Measurements from ENCODE around the gene SEMA3B. TPM values are rescaled to one million over a fixed set of nuclear protein-coding genes. Genes with fewer than 3 reads are reported as not detected.

The SEMA3B gene
- total and polyA plus RNA-seq, 12 donors, result 6.0 to 496 (median 224) TPM

DNA sequence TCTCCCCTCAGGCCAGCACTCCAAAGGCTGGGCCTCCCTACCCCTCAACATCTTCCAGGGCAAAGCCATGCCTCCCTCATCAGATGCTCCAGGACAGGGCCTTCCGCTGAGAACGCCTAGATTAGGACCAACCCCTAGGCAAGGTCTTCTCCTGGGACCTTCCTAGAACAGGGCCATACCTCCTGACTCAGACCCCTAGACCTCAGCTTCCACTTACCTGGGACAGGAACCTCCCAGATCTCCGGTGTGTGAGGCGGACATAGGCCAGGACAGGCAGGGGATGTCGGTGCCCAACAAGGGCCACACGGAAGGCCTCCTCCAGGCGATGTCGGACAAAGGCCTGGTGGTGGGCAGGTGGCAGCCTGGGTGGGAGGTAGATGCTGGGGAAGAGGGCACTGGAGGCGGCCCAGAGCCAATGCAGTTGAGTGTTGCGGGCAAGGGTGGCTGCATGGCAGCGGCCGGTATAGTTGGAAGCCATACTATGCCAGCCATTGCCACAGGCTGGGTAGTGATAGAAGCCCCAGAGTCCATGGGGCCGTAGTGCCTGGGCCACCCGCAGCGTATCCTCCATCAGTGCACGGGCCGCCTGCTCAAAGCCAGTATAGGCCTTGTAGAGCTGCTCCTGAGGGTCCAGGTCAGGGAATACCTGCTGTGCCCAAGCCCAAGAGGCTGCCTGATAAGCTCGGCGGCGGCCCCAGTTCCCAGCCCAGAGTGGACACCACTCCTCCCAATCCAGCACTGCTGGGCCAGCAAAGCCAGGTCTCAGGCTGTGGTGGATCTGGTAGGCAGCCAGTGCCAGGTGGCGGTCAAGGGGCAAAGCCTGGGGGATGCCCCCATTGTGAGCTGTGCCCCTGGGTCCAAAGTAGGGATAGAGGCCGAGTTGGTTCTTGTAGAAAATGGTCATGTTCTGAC lies 25.8 kb downstream of the SEMA3B start:
- Histone ChIP-seq H3K36me3 (replicated peaks in 1 of 2) (peaks cover 0 to 5% of the 10 kb centered on the region in 2 donors), H3K27me3 (no peaks in the 10 kb centered on the region), H3K4me3 (no peak overlapping the region), H3K4me1 (replicated peaks in 1 of 2) (peaks cover 22 to 34% of the 10 kb centered on the region in 2 donors), H3K27ac (peak overlapping the region in 1 of 5 donors; percentile 92), H3K9me3 (replicated peaks in 1 of 3) (no peaks in the 10 kb centered on the region)
- TF ChIP-seq, protein P1, sequence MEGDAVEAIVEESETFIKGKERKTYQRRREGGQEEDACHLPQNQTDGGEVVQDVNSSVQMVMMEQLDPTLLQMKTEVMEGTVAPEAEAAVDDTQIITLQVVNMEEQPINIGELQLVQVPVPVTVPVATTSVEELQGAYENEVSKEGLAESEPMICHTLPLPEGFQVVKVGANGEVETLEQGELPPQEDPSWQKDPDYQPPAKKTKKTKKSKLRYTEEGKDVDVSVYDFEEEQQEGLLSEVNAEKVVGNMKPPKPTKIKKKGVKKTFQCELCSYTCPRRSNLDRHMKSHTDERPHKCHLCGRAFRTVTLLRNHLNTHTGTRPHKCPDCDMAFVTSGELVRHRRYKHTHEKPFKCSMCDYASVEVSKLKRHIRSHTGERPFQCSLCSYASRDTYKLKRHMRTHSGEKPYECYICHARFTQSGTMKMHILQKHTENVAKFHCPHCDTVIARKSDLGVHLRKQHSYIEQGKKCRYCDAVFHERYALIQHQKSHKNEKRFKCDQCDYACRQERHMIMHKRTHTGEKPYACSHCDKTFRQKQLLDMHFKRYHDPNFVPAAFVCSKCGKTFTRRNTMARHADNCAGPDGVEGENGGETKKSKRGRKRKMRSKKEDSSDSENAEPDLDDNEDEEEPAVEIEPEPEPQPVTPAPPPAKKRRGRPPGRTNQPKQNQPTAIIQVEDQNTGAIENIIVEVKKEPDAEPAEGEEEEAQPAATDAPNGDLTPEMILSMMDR (IDR thresholded peaks at IDR 0.05), result no peak
- no peak for TF ChIP-seq POLR2A (IDR thresholded peaks at IDR 0.05)
- intact Hi-C loops (cut with DNase I), result no loop called here
- DNase-seq, result no peak
- 87 to 94% (median 92%) methylated on average over 2 to 22 of the region's 22 CpGs for WGBS, 4 donors

DNA sequence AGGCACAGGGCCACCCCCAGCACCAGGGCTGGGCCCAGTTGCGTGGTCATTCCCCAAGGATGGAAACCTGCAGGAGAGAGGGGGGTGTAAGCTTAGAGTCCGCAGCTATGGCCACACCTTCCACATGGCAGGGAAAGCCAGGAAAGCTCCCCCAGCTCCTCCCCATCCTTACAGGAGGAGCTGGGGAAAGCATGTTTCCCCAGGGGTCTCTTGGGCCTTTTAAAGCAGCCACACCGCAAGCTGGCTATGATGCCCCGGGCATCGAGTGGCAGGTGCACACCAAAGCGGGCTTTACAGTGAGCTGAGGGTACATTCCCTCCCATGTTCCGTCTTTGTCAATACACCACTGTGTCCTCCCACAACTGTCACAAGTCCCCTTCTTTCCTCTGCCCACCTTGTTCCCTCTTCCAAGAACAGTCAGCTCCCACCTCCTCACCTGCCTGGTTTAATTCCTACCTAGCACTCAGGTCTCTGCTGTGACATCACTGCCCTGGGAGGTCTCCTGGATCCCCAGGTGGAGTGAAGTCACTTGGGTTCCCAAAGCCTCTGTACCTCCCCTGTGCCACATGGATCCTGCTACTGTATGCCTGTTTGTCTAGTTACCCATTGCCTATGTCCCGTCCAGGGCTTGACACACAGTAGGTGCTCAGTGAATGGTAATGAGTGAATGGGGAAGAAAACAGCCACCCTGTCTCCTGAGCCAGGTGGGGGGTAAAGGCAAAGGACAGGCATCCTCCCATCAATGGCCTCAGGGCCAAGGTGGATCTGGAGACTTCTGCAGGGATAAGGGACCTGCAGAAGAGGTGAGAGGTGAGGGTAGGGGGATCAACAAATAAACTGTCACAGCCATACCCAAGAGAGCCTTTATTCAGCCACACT lies 26.8 kb downstream of the SEMA3B start:
- Histone ChIP-seq H3K27me3 (no peaks in the 10 kb centered on the region), H3K27ac (no peak overlapping the region), H3K36me3 (replicated peaks in 1 of 2) (no peaks in the 10 kb centered on the region), H3K4me1 (replicated peaks in 1 of 2) (peaks cover 32 to 44% of the 10 kb centered on the region in 2 donors), H3K9me3 (replicated peaks in 1 of 3) (no peaks in the 10 kb centered on the region), H3K4me3 (no peak overlapping the region)
- DNase-seq, result no peak
- 80 to 90% (median 87%) methylated on average over 8 of the region's 8 CpGs for WGBS, 4 donors
- TF ChIP-seq, protein P1 (IDR thresholded peaks at IDR 0.05), result no peak
- no peak for TF ChIP-seq POLR2A (IDR thresholded peaks at IDR 0.05)
- intact Hi-C loops (cut with DNase I), result no loop called here

DNA sequence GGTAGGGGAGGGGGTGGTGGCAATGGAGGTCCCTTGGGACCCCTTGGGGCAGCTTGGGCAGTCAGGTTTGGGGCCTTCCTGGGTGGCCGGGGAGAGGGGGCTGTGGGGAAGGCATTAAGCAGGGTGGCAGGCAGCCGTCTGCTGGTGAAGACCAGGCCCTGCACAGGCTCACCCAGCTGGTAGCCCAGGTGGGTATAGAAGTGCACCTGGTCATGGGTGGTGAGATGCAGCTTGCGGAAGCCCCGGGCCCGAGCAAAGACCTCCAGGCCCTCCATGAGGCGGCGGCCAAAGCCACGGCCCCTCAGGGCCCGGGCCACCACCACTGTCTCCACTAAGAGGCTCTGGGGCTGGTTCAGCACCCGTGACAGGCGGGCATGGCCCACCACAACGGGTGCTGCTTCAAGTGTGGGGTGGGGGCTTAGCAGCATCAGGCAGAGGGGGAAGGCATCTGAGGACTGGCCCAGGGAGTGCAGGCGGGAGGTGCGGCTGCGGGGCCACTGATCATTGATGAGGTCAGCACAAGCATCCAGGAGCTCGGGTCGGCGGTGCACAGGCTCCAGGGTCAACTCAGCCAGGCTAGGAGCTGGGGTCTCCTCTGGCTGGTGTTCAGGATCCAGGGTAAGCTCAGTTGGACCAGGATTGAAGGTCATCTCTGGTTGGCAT lies 27.9 kb downstream of the SEMA3B start:
- H3K27me3 ChIP-seq, result no peaks in the 10 kb centered on the region
- no peak overlapping the region for H3K27ac ChIP-seq
- no peaks in the 10 kb centered on the region for H3K36me3 ChIP-seq (replicated peaks in 1 of 2)
- intact Hi-C loops (cut with DNase I), result no loop called here
- WGBS, 4 donors, result 93 to 94% (median 93%) methylated on average over 2 to 18 of the region's 18 CpGs; no CpG with 5 or more reads in 1 of the 4 donors
- TF ChIP-seq POLR2A (IDR thresholded peaks at IDR 0.05), result no peak
- TF ChIP-seq, protein P1 (IDR thresholded peaks at IDR 0.05), result no peak
- H3K4me3 ChIP-seq, result no peak overlapping the region
- no peak for DNase-seq
- peaks cover 25 to 39% of the 10 kb centered on the region in 2 donors for H3K4me1 ChIP-seq (replicated peaks in 1 of 2)
- H3K9me3 ChIP-seq (replicated peaks in 1 of 3), result no peaks in the 10 kb centered on the region
